ENCODE measurements around the gene CORIN. TPM values are rescaled to one million over a fixed set of nuclear protein-coding genes. Genes with fewer than 3 reads are reported as not detected.
A peak's percentile ranks its signal among the peaks of the same experiment; 100 is the strongest.

The CORIN gene
- total and polyA plus RNA-seq, 2 donors (not counting 3 experiments of a cell fraction or from before 2014, with no cell fraction given): 0.07 to 0.40 TPM

- H4K20me1 ChIP-seq (replicated peaks; ENCODE audit: control insufficient read depth, extremely low read depth, insufficient read depth, low read length): no peaks in the 10 kb centered on the region
- ChIA-PET POLR2A (no interaction called here), CTCF (interaction anchor here (0.6 to 7.4 kb wide), 10 partner anchors 10 to 423 kb away, joined by 3 to 67 read pairs (median 4); partner anchors contain the start of gene CORIN)
- peaks cover 2 to 17% of the 10 kb centered on the region in 2 experiments for H3K27me3 ChIP-seq (ENCODE audit: control insufficient read depth in 2 of 2, insufficient read depth in 2 of 2, low read length in 2 of 2)
- no peak overlapping the region for H3K9ac ChIP-seq (replicated peaks; ENCODE audit: extremely low read depth, insufficient read depth, low read length)
- H3K36me3 ChIP-seq (ENCODE audit: control insufficient read depth in 2 of 2, extremely low read depth in 1 of 2, insufficient read depth in 2 of 2, low read length in 2 of 2): no peaks in the 10 kb centered on the region
- H3K79me2 ChIP-seq (ENCODE audit: control insufficient read depth, insufficient read depth, low read length): no peaks in the 10 kb centered on the region
- peak; percentile 62 for DNase-seq (ENCODE audit: low read depth, low spot score)
- H3K4me1 ChIP-seq (ENCODE audit: control insufficient read depth, extremely low read depth, insufficient read depth, low read length): no peaks in the 10 kb centered on the region
- H3K4me2 ChIP-seq (ENCODE audit: insufficient read depth, low read length): no peak overlapping the region
- H3K27ac ChIP-seq (ENCODE audit: insufficient read depth, low read depth, low read length): no peak overlapping the region
- H3K9me3 ChIP-seq (replicated peaks; ENCODE audit: control insufficient read depth, insufficient read depth, low read length): no peaks in the 10 kb centered on the region
- H2AFZ ChIP-seq (ENCODE audit: low read depth, low read length): no peak overlapping the region
- H3K4me3 ChIP-seq (replicated peaks in 1 of 3; ENCODE audit: insufficient read depth in 1 of 3, low read depth in 1 of 3, low read length in 3 of 3): no peak overlapping the region
- no TSS peak for BruUV-seq (replicated peaks)
- TF ChIP-seq POLR2A (IDR thresholded peaks at IDR 0.05; ENCODE audit: low read depth, low read length): no peak
- TF ChIP-seq, protein P1, sequence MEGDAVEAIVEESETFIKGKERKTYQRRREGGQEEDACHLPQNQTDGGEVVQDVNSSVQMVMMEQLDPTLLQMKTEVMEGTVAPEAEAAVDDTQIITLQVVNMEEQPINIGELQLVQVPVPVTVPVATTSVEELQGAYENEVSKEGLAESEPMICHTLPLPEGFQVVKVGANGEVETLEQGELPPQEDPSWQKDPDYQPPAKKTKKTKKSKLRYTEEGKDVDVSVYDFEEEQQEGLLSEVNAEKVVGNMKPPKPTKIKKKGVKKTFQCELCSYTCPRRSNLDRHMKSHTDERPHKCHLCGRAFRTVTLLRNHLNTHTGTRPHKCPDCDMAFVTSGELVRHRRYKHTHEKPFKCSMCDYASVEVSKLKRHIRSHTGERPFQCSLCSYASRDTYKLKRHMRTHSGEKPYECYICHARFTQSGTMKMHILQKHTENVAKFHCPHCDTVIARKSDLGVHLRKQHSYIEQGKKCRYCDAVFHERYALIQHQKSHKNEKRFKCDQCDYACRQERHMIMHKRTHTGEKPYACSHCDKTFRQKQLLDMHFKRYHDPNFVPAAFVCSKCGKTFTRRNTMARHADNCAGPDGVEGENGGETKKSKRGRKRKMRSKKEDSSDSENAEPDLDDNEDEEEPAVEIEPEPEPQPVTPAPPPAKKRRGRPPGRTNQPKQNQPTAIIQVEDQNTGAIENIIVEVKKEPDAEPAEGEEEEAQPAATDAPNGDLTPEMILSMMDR (IDR thresholded peaks at IDR 0.05; ENCODE audit: extremely low read depth in 1 of 2, insufficient read depth in 1 of 2, low read depth in 1 of 2, low read length in 2 of 2): peak; percentile 72 to 73
- no peaks in the 10 kb centered on the region for H3K9me1 ChIP-seq (replicated peaks; ENCODE audit: control insufficient read depth, extremely low read depth, insufficient read depth, low read length)
- dilution Hi-C loops (cut with MboI; ENCODE audit: extremely low pct_ligation_motif_present, low sequenced_read_pairs): no loop called here
- intact Hi-C loops (cut with micrococcal nuclease): loop anchor here (1.0 kb wide), 3 partner anchors 150 to 401 kb away; no protein-coding TSS in a partner anchor
- peak; percentile 72 for FAIRE-seq
Measured at GRCh38 chr4:47686294-47686872, 151.5 kb downstream of the CORIN start.

- Histone ChIP-seq H3K9ac (replicated peaks; ENCODE audit: extremely low read depth, insufficient read depth, low read length) (no peak overlapping the region), H3K27me3 (ENCODE audit: control insufficient read depth in 2 of 2, insufficient read depth in 2 of 2, low read length in 2 of 2) (peaks cover 7 to 8% of the 10 kb centered on the region in 2 experiments), H2AFZ (ENCODE audit: low read depth, low read length) (no peak overlapping the region), H3K27ac (ENCODE audit: insufficient read depth, low read depth, low read length) (no peak overlapping the region), H3K9me3 (replicated peaks; ENCODE audit: control insufficient read depth, insufficient read depth, low read length) (no peaks in the 10 kb centered on the region), H3K79me2 (ENCODE audit: control insufficient read depth, insufficient read depth, low read length) (no peaks in the 10 kb centered on the region), H3K4me3 (replicated peaks in 1 of 3; ENCODE audit: insufficient read depth in 1 of 3, low read depth in 1 of 3, low read length in 3 of 3) (no peak overlapping the region), H3K9me1 (replicated peaks; ENCODE audit: control insufficient read depth, extremely low read depth, insufficient read depth, low read length) (no peaks in the 10 kb centered on the region), H3K4me1 (ENCODE audit: control insufficient read depth, extremely low read depth, insufficient read depth, low read length) (no peaks in the 10 kb centered on the region), H3K4me2 (ENCODE audit: insufficient read depth, low read length) (no peak overlapping the region), H4K20me1 (replicated peaks; ENCODE audit: control insufficient read depth, extremely low read depth, insufficient read depth, low read length) (no peaks in the 10 kb centered on the region), H3K36me3 (ENCODE audit: control insufficient read depth in 2 of 2, extremely low read depth in 1 of 2, insufficient read depth in 2 of 2, low read length in 2 of 2) (no peaks in the 10 kb centered on the region)
- no peak for DNase-seq (ENCODE audit: low read depth, low spot score)
- CTCF ChIA-PET: interaction anchor here (0.8 to 1.9 kb wide), 3 partner anchors 9 to 161 kb away, joined by 3 to 5 read pairs (median 4); no protein-coding TSS in a partner anchor
- intact Hi-C loops (cut with micrococcal nuclease) (no loop called here), dilution Hi-C loops (cut with MboI; ENCODE audit: extremely low pct_ligation_motif_present, low sequenced_read_pairs) (no loop called here)
- BruUV-seq (replicated peaks): no TSS peak
- no peak for FAIRE-seq
- POLR2A ChIA-PET: no interaction called here
- TF ChIP-seq MYC (IDR thresholded peaks at IDR 0.05; ENCODE audit: low read depth, low read length): no peak
- no peak for TF ChIP-seq EZH2 (IDR thresholded peaks at IDR 0.05; ENCODE audit: borderline replicate concordance, low read depth, low read length, severe bottlenecking)
- no peak for TF ChIP-seq JUN (IDR thresholded peaks at IDR 0.05; ENCODE audit: borderline replicate concordance, insufficient read depth, insufficient read length, low read depth)
- TF ChIP-seq GATA2 (IDR thresholded peaks at IDR 0.05; ENCODE audit: insufficient read depth, insufficient read length, low read depth, low read length): no peak
- no peak for TF ChIP-seq FOS (IDR thresholded peaks at IDR 0.05; ENCODE audit: borderline replicate concordance, insufficient read depth, low read length)
- no peak for TF ChIP-seq POLR2A (IDR thresholded peaks at IDR 0.05; ENCODE audit: low read depth, low read length)
- TF ChIP-seq, protein P1 (IDR thresholded peaks at IDR 0.05; ENCODE audit: extremely low read depth in 1 of 2, insufficient read depth in 1 of 2, low read depth in 1 of 2, low read length in 2 of 2): no peak
- TF ChIP-seq POLR2AphosphoS5 (IDR thresholded peaks at IDR 0.05; ENCODE audit: insufficient read depth, low read depth, low read length): no peak
Measured at GRCh38 chr4:47675806-47676205, 162.1 kb downstream of the CORIN start.
